PC-3 (cell line): ENCODE results near the gene LGALS7.

ENCODE experiments used
- CTCF ChIP-seq: fragments of 300-600 bp; sonication (generic); conservative IDR thresholded peaks from 2 replicates; pipeline ENCODE4 v1.5.1; 2017; ENCODE audit warnings: antibody characterized with exemption, low read depth, mild to moderate bottlenecking, low read length
- EZH2 ChIP-seq: fragments of 300-600 bp; sonication (generic); IDR thresholded peaks from one replicate; pipeline ENCODE4 v1.6.1; 2017; ENCODE audit warnings: antibody characterized with exemption, mild to moderate bottlenecking, low read length; ENCODE audit not compliant: unreplicated experiment
- EZH2phosphoT487 ChIP-seq: fragments of 300-600 bp; sonication (generic); IDR thresholded peaks from 2 replicates; pipeline ENCODE4 v1.6.1; 2018; ENCODE audit warnings: mild to moderate bottlenecking, antibody characterized with exemption, low read length, borderline replicate concordance

- TF ChIP-seq CTCF = no peak
- no peak for TF ChIP-seq EZH2
- no peak for TF ChIP-seq EZH2phosphoT487
These were observed 51.8 kb downstream of the LGALS7 start for GRCh38 chr19:38721496-38721895.
